Measurements from ENCODE around the gene ADCYAP1R1.

The ADCYAP1R1 gene

DNA sequence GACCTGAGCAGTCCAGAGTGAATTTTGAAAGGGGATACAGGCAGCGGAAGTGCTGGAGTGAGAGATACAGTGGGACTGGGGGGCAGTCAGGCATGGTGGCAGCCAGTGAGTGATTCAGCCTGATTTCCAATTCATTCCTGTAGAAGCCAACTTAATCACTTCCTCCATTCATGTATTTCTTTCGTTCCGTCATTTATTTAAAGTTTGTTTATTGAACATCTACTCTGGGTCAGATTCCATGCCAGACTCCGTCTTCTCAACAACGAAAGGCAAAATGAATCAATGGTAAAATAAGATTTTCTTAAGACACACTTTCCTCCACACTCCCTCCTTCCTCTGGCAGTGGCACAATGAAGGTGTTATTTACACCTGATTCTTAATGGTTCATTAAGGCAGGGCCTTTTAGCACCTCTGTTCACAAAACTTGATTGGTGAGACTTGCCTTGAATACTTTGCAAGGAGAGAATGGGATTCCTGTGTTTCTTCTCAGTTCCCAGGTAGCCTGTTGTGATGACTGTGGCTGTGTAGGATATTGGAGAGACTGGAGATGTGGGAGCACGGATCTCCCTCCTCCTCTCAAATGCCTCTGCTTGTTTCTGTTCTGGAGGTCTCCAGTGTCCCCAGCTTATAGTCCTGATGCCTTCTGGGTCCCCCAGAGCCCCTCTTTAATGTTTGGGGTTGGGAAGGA, 27.9 kb downstream of the ADCYAP1R1 start:
- Histone ChIP-seq H3F3A (ENCODE audit: low read depth) (no peaks in the 10 kb centered on the region), H2AFZ (ENCODE audit: low read length) (no peak overlapping the region), H3K4me1 (ENCODE audit: insufficient read depth, low read length, poor library complexity, severe bottlenecking) (no peaks in the 10 kb centered on the region), H3K79me2 (ENCODE audit: insufficient read depth, low read length) (no peaks in the 10 kb centered on the region), H3K9me2 (replicated peaks; ENCODE audit: low read depth, low read length) (no peaks in the 10 kb centered on the region), H4K20me1 (ENCODE audit: insufficient read depth, low read length, poor library complexity, severe bottlenecking) (no peaks in the 10 kb centered on the region), H3K4me2 (ENCODE audit: low read depth, low read length, poor library complexity, severe bottlenecking) (no peak overlapping the region), H3K36me3 (ENCODE audit: insufficient read depth, low read length) (no peaks in the 10 kb centered on the region), H3K9ac (ENCODE audit: low read depth, low read length, poor library complexity, severe bottlenecking) (no peak overlapping the region), H3K27me3 (ENCODE audit: insufficient read depth, low read length, poor library complexity, severe bottlenecking) (no peaks in the 10 kb centered on the region), H3K4me3 (ENCODE audit: low read length, poor library complexity, severe bottlenecking) (no peak overlapping the region), H3K9me3 (ENCODE audit: insufficient read depth, low read depth, low read length) (no peaks in the 10 kb centered on the region)
- TF ChIP-seq EZH2phosphoT487 (IDR thresholded peaks at IDR 0.05; ENCODE audit: borderline replicate concordance), result no peak
- TF ChIP-seq, protein P1, sequence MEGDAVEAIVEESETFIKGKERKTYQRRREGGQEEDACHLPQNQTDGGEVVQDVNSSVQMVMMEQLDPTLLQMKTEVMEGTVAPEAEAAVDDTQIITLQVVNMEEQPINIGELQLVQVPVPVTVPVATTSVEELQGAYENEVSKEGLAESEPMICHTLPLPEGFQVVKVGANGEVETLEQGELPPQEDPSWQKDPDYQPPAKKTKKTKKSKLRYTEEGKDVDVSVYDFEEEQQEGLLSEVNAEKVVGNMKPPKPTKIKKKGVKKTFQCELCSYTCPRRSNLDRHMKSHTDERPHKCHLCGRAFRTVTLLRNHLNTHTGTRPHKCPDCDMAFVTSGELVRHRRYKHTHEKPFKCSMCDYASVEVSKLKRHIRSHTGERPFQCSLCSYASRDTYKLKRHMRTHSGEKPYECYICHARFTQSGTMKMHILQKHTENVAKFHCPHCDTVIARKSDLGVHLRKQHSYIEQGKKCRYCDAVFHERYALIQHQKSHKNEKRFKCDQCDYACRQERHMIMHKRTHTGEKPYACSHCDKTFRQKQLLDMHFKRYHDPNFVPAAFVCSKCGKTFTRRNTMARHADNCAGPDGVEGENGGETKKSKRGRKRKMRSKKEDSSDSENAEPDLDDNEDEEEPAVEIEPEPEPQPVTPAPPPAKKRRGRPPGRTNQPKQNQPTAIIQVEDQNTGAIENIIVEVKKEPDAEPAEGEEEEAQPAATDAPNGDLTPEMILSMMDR (conservative IDR thresholded peaks at IDR 0.05; ENCODE audit: low read length), result no peak

DNA sequence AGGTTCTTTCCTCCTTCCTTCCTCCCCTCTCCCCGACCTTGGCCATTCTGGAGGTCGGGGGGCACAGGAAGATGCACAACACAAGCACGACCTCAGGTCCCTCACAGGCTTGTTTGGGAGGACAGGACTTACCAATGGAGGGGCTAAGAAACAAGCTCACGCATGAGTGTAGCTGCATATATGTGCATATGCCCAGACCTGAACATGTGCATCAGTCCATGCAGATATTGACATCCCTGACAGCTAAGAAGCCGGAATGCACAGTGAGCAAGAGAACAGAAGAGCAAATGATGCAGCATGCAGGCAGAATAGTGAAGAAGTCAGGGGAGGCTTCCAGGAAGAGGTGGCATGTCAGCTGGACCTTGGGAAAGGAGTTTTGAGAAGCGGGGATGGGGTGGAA, 28.7 kb downstream of the ADCYAP1R1 start:
- no peak overlapping the region for H3K4me3 ChIP-seq (ENCODE audit: low read length, poor library complexity, severe bottlenecking)
- H3K9me3 ChIP-seq (ENCODE audit: insufficient read depth, low read depth, low read length), result no peaks in the 10 kb centered on the region
- H3K9me2 ChIP-seq (replicated peaks; ENCODE audit: low read depth, low read length), result no peaks in the 10 kb centered on the region
- H3K36me3 ChIP-seq (ENCODE audit: insufficient read depth, low read length), result no peaks in the 10 kb centered on the region
- no peaks in the 10 kb centered on the region for H3K4me1 ChIP-seq (ENCODE audit: insufficient read depth, low read length, poor library complexity, severe bottlenecking)
- no peak overlapping the region for H3K4me2 ChIP-seq (ENCODE audit: low read depth, low read length, poor library complexity, severe bottlenecking)
- no peak overlapping the region for H2AFZ ChIP-seq (ENCODE audit: low read length)
- H4K20me1 ChIP-seq (ENCODE audit: insufficient read depth, low read length, poor library complexity, severe bottlenecking), result no peaks in the 10 kb centered on the region
- H3F3A ChIP-seq (ENCODE audit: low read depth), result no peaks in the 10 kb centered on the region
- no peaks in the 10 kb centered on the region for H3K27me3 ChIP-seq (ENCODE audit: insufficient read depth, low read length, poor library complexity, severe bottlenecking)
- H3K9ac ChIP-seq (ENCODE audit: low read depth, low read length, poor library complexity, severe bottlenecking), result no peak overlapping the region
- no peaks in the 10 kb centered on the region for H3K79me2 ChIP-seq (ENCODE audit: insufficient read depth, low read length)
- TF ChIP-seq, protein P1 (conservative IDR thresholded peaks at IDR 0.05; ENCODE audit: low read length), result no peak
- no peak for TF ChIP-seq EZH2phosphoT487 (IDR thresholded peaks at IDR 0.05; ENCODE audit: borderline replicate concordance)

DNA sequence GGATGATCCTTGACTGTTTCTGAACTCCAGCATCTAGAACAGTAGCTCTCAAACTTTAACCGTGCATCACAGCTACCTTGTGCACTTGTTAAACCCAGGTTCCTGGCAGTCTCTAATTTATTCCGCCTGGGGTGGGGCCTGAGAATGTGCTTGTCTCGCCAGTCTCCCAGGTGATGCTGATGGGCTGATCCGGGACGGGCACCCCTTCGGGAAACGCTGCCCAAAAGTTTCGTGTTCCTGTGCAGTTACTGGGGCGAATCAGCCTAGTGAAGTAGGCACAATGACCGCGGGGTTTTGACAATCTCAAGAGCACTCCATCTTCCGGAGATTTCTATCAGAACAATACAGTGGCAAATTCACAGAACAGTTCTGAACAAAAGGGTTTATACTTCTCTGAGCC, 29.9 kb downstream of the ADCYAP1R1 start:
- no peak for TF ChIP-seq EZH2phosphoT487 (IDR thresholded peaks at IDR 0.05; ENCODE audit: borderline replicate concordance)
- TF ChIP-seq, protein P1 (conservative IDR thresholded peaks at IDR 0.05; ENCODE audit: low read length), result no peak
- Histone ChIP-seq H3K9ac (ENCODE audit: low read depth, low read length, poor library complexity, severe bottlenecking) (no peak overlapping the region), H3K9me2 (replicated peaks; ENCODE audit: low read depth, low read length) (no peaks in the 10 kb centered on the region), H3K27me3 (ENCODE audit: insufficient read depth, low read length, poor library complexity, severe bottlenecking) (no peaks in the 10 kb centered on the region), H3K79me2 (ENCODE audit: insufficient read depth, low read length) (no peaks in the 10 kb centered on the region), H4K20me1 (ENCODE audit: insufficient read depth, low read length, poor library complexity, severe bottlenecking) (no peaks in the 10 kb centered on the region), H3K4me3 (ENCODE audit: low read length, poor library complexity, severe bottlenecking) (no peak overlapping the region), H3K36me3 (ENCODE audit: insufficient read depth, low read length) (no peaks in the 10 kb centered on the region), H3K9me3 (ENCODE audit: insufficient read depth, low read depth, low read length) (no peaks in the 10 kb centered on the region), H3F3A (ENCODE audit: low read depth) (no peaks in the 10 kb centered on the region), H3K4me1 (ENCODE audit: insufficient read depth, low read length, poor library complexity, severe bottlenecking) (no peaks in the 10 kb centered on the region), H2AFZ (ENCODE audit: low read length) (no peak overlapping the region), H3K4me2 (ENCODE audit: low read depth, low read length, poor library complexity, severe bottlenecking) (no peak overlapping the region)
